ENCODE measurements around the gene LCNL1. TPM values are rescaled to one million over a fixed set of nuclear protein-coding genes. Genes with fewer than 3 reads are reported as not detected.
A peak's percentile ranks its signal among the peaks of the same experiment; 100 is the strongest.

Gene LCNL1
- total and polyA plus RNA-seq, 2 donors (not counting 1 experiment from before 2014, with no cell fraction given): not detected

GRCh38 chr9:136944212-136944518, 38.6 kb upstream of the LCNL1 start:
- TF ChIP-seq, protein P1, sequence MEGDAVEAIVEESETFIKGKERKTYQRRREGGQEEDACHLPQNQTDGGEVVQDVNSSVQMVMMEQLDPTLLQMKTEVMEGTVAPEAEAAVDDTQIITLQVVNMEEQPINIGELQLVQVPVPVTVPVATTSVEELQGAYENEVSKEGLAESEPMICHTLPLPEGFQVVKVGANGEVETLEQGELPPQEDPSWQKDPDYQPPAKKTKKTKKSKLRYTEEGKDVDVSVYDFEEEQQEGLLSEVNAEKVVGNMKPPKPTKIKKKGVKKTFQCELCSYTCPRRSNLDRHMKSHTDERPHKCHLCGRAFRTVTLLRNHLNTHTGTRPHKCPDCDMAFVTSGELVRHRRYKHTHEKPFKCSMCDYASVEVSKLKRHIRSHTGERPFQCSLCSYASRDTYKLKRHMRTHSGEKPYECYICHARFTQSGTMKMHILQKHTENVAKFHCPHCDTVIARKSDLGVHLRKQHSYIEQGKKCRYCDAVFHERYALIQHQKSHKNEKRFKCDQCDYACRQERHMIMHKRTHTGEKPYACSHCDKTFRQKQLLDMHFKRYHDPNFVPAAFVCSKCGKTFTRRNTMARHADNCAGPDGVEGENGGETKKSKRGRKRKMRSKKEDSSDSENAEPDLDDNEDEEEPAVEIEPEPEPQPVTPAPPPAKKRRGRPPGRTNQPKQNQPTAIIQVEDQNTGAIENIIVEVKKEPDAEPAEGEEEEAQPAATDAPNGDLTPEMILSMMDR (IDR thresholded peaks at IDR 0.05): no peak
- no peak for TF ChIP-seq EZH2 (IDR thresholded peaks at IDR 0.05; ENCODE audit: borderline replicate concordance, insufficient read depth, low read depth, low read length, poor library complexity, severe bottlenecking)
- DNase-seq (no peak), ATAC-seq (ENCODE audit: low read depth) (peak; percentile 48)
- Histone ChIP-seq H4K20me1 (ENCODE audit: control insufficient read depth, insufficient read depth, low read length, poor library complexity, severe bottlenecking) (peaks cover 45% of the 10 kb centered on the region), H3K9me3 (ENCODE audit: control extremely low read depth in 1 of 3, control insufficient read depth in 2 of 3, insufficient read depth in 1 of 3, low read length in 2 of 3) (no peaks in the 10 kb centered on the region), H3K4me2 (replicated peaks; ENCODE audit: low read depth, low read length, poor library complexity, severe bottlenecking) (peak overlapping the region; percentile 81), H3K4me3 (ENCODE audit: control extremely low read depth in 1 of 5, extremely low read depth in 1 of 5, insufficient read depth in 1 of 5, low read depth in 2 of 5, low read length in 4 of 5) (peak overlapping the region; percentile 47 to 72 (median 63)), H3K79me2 (ENCODE audit: control insufficient read depth, insufficient read depth, low read length) (peaks cover 22% of the 10 kb centered on the region), H3K9ac (ENCODE audit: low read length) (peak overlapping the region; percentile 69), H3K27ac (ENCODE audit: low read length in 2 of 2) (peak overlapping the region in 1 of 2 donors; percentile 48), H3K36me3 (replicated peaks in 1 of 2; ENCODE audit: control extremely low read depth in 1 of 2, control insufficient read depth in 1 of 2, extremely low read depth in 1 of 2, insufficient read depth in 2 of 2, low read length in 1 of 2) (peaks cover 2 to 36% of the 10 kb centered on the region in 2 experiments), H3K27me3 (replicated peaks in 1 of 4; ENCODE audit: control extremely low read depth in 1 of 4, control insufficient read depth in 3 of 4, insufficient read depth in 4 of 4, low read length in 3 of 4) (no peaks in the 10 kb centered on the region), H2AFZ (ENCODE audit: insufficient read depth, low read depth, low read length, poor library complexity, severe bottlenecking) (peak overlapping the region; percentile 60), H3K4me1 (ENCODE audit: control insufficient read depth in 2 of 2, insufficient read depth in 2 of 2, low read length in 2 of 2) (peaks cover 8 to 22% of the 10 kb centered on the region in 2 donors)
- intact Hi-C loops (cut with micrococcal nuclease): loop anchor here (1.0 to 2.0 kb wide), 6 partner anchors 42 to 153 kb away; partner anchors contain the start of genes PAXX, PHPT1, TMEM141 and TRAF2
- Mint-ChIP-seq H3K4me1 (peaks cover 9% of the 10 kb centered on the region), H3K9me3 (ENCODE audit: insufficient read depth) (no peaks in the 10 kb centered on the region), H3K27me3 (no peaks in the 10 kb centered on the region), H3K27ac (no peak overlapping the region), H3K4me3 (peak overlapping the region; percentile 80)
- ChIA-PET POLR2A (interaction anchor here (0.6 to 1.0 kb wide), 2 partner anchors 46 to 66 kb away, joined by 3 read pairs; no protein-coding TSS in a partner anchor), CTCF (interaction anchor here (1.0 to 2.4 kb wide), 6 partner anchors 48 to 102 kb away, joined by 3 to 10 read pairs (median 6); partner anchors contain the start of genes AJM1 and PAXX)
- WGBS (ENCODE audit: insufficient coverage): under 1% methylated on average over 45 of the region's 45 CpGs
